SU-DHL-6 (cell line): ENCODE data around the gene SMPD3.

ENCODE experiments used
- H2AFZ ChIP-seq: fragments of 200-600 bp; sonication (generic); 2 replicates; pipeline ENCODE4 v1.6.1; 2014; ENCODE audit warnings: low read depth, mild to moderate bottlenecking, moderate library complexity, mixed read lengths, antibody characterized with exemption, low read length; ENCODE audit not compliant: severe bottlenecking
- H3F3A ChIP-seq: fragments of 200-600 bp; shearing (Covaris generic); 2 replicates; pipeline ENCODE4 v1.6.0; 2016; ENCODE audit warnings: antibody characterized with exemption, mild to moderate bottlenecking; ENCODE audit not compliant: insufficient read depth
- H3K27ac ChIP-seq: fragments of 200-600 bp; sonication (generic); 2 replicates; pipeline ENCODE4 v1.5.1; 2016; ENCODE audit warnings: low read depth, mild to moderate bottlenecking, low read length, moderate library complexity, mixed read lengths
- H3K27me3 ChIP-seq: fragments of 200-600 bp; sonication (generic), shearing (Covaris generic); 2 replicates; pipeline ENCODE4 v1.6.0; 2014; ENCODE audit warnings: mild to moderate bottlenecking, low read length
- H3K36me3 ChIP-seq: fragments of 200-600 bp; sonication (generic); 2 replicates; pipeline ENCODE4 v1.6.1; 2014; ENCODE audit warnings: mild to moderate bottlenecking, low read length, mixed read lengths
- H3K4me2 ChIP-seq: fragments of 300-600, 200-600 bp; shearing (Covaris generic), sonication (generic); 2 replicates; pipeline ENCODE4 v1.6.0; 2014; ENCODE audit warnings: low read length, low read depth, mild to moderate bottlenecking; ENCODE audit not compliant: poor library complexity, severe bottlenecking
- H3K4me3 ChIP-seq: fragments of 200-600 bp; sonication (generic); 2 replicates; pipeline ENCODE4 v1.5.1; 2014; ENCODE audit warnings: antibody characterized with exemption, low read length, mild to moderate bottlenecking, mixed read lengths; ENCODE audit not compliant: insufficient read depth, poor library complexity, severe bottlenecking
- H3K79me2 ChIP-seq: fragments of 200-600 bp; sonication (generic); 2 replicates; pipeline ENCODE4 v1.6.1; 2014; ENCODE audit warnings: mild to moderate bottlenecking, low read length, moderate library complexity; ENCODE audit not compliant: insufficient read depth
- H3K9ac ChIP-seq: fragments of 200-600 bp; sonication (generic); 2 replicates; pipeline ENCODE4 v1.7.0; 2014; ENCODE audit warnings: mild to moderate bottlenecking, low read length
- H3K9me2 ChIP-seq: fragments of 200-600 bp; sonication (generic); replicated peaks from 2 replicates; pipeline ENCODE4 v1.6.1; 2014; ENCODE audit warnings: low read length; ENCODE audit not compliant: insufficient read depth
- H3K9me3 ChIP-seq: fragments of 200-600 bp; sonication (generic); 2 replicates; pipeline ENCODE4 v1.6.1; 2014; ENCODE audit warnings: low read length, mixed read lengths; ENCODE audit not compliant: insufficient read depth
- H4K20me1 ChIP-seq: fragments of 200-600 bp; sonication (generic); 2 replicates; pipeline ENCODE4 v1.6.1; 2014; ENCODE audit warnings: low read depth, mild to moderate bottlenecking, antibody characterized with exemption, low read length, moderate library complexity, mixed read lengths
- CTCF ChIP-seq: fragments of 200-600 bp; sonication (generic); IDR thresholded peaks from one replicate; pipeline ENCODE4 v1.5.1; 2017; ENCODE audit warnings: antibody characterized with exemption, mild to moderate bottlenecking, low read length, moderate library complexity; ENCODE audit not compliant: insufficient read depth, poor library complexity, severe bottlenecking
- EZH2phosphoT487 ChIP-seq: fragments of 200-600 bp; sonication (generic), shearing (Covaris generic); conservative IDR thresholded peaks from 2 replicates; pipeline ENCODE4 v1.6.1; 2018; ENCODE audit warnings: mild to moderate bottlenecking, antibody characterized with exemption, low read length, moderate library complexity, mixed read lengths

The SMPD3 gene

GRCh38 chr16:68406458-68407152, 41.7 kb downstream of the SMPD3 start:
- H3K27ac ChIP-seq, result no peak overlapping the region

GRCh38 chr16:68404736-68405345, 43.5 kb downstream of the SMPD3 start:
- no peak overlapping the region for H3K9ac ChIP-seq
- H3K27me3 ChIP-seq, result no peaks in the 10 kb centered on the region
- H3K4me2 ChIP-seq, result no peak overlapping the region
- no peaks in the 10 kb centered on the region for H3K79me2 ChIP-seq
- no peaks in the 10 kb centered on the region for H3K36me3 ChIP-seq
- H2AFZ ChIP-seq, result no peak overlapping the region
- H4K20me1 ChIP-seq, result no peaks in the 10 kb centered on the region
- no peaks in the 10 kb centered on the region for H3F3A ChIP-seq
- H3K9me2 ChIP-seq, result no peaks in the 10 kb centered on the region
- no peak overlapping the region for H3K27ac ChIP-seq
- no peaks in the 10 kb centered on the region for H3K9me3 ChIP-seq
- no peak overlapping the region for H3K4me3 ChIP-seq
- TF ChIP-seq EZH2phosphoT487, result no peak
- no peak for TF ChIP-seq CTCF

More at GRCh38 chr16:68406458-68407152, 41.7 kb downstream of the SMPD3 start:
- Histone ChIP-seq H3K4me3 (no peak overlapping the region), H3F3A (no peaks in the 10 kb centered on the region), H3K9me3 (no peaks in the 10 kb centered on the region), H3K9ac (no peak overlapping the region), H3K9me2 (no peaks in the 10 kb centered on the region), H3K79me2 (no peaks in the 10 kb centered on the region), H3K4me2 (no peak overlapping the region), H3K27me3 (no peaks in the 10 kb centered on the region), H3K36me3 (no peaks in the 10 kb centered on the region), H4K20me1 (no peaks in the 10 kb centered on the region), H2AFZ (no peak overlapping the region)
- TF ChIP-seq CTCF (no peak), EZH2phosphoT487 (no peak)

DNA sequence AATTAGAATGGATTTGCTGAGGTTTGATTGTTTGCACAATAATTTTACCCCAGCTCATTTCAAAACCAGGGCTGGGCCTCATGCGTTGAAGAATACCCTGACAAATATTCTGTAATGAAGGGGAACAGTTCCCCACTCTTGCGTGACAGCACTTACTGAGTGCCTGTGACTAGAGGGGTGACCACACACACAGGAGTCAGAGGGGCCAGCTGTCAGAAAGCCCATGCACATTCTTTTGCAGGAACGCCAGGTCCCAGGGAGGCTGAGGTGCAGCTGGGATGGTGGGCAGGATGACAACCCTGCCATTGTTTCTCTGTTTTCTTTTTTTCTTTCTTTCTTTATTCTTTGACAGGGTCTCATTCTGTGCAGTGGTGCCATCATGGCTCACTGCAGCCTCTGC, 44.6 kb downstream of the SMPD3 start:
- Histone ChIP-seq H2AFZ (no peak overlapping the region), H3K9ac (no peak overlapping the region), H3F3A (no peaks in the 10 kb centered on the region), H3K9me2 (no peaks in the 10 kb centered on the region), H4K20me1 (no peaks in the 10 kb centered on the region), H3K4me2 (no peak overlapping the region), H3K36me3 (no peaks in the 10 kb centered on the region), H3K79me2 (no peaks in the 10 kb centered on the region), H3K9me3 (no peaks in the 10 kb centered on the region), H3K4me3 (no peak overlapping the region), H3K27me3 (no peaks in the 10 kb centered on the region), H3K27ac (no peak overlapping the region)
- no peak for TF ChIP-seq EZH2phosphoT487
- no peak for TF ChIP-seq CTCF
